OCI-LY3 (cell line): ENCODE data around the gene SERPINB8.

Experiments
- H2AFZ ChIP-seq: fragments of 200-600, 300-600 bp; shearing (Covaris generic); 2 replicates; pipeline ENCODE4 v1.6.0; 2014; ENCODE audit warnings: antibody characterized with exemption, low read depth, low read length
- H3K27ac ChIP-seq: fragments of 200-600, 300-600 bp; sonication (generic); 2 replicates; pipeline ENCODE4 v1.5.1; 2014; ENCODE audit warnings: mild to moderate bottlenecking, low read length, moderate library complexity, mixed read lengths
- H3K27me3 ChIP-seq: fragments of 200-600, 300-600 bp; sonication (generic); 2 replicates; pipeline ENCODE4 v1.6.1; 2014; ENCODE audit warnings: low read depth, low read length, mixed read lengths
- H3K36me3 ChIP-seq: fragments of 200-600, 300-600 bp; sonication (generic); replicated peaks from 2 replicates; pipeline ENCODE3; 2014; ENCODE audit warnings: low read depth, low read length, mixed read lengths
- H3K4me1 ChIP-seq: fragments of 300-600, 200-600 bp; sonication (generic); 2 replicates; pipeline ENCODE4 v1.6.1; 2014; ENCODE audit warnings: low read length, mixed read lengths
- H3K4me2 ChIP-seq: fragments of 200-600, 300-600 bp; sonication (generic); 2 replicates; pipeline ENCODE4 v1.6.1; 2014; ENCODE audit warnings: low read length, mixed read lengths
- H3K4me3 ChIP-seq: fragments of 300-600, 200-600 bp; sonication (generic); 2 replicates; pipeline ENCODE4 v1.5.1; 2014; ENCODE audit warnings: antibody characterized with exemption, mild to moderate bottlenecking, low read length, moderate library complexity
- H3K79me2 ChIP-seq: fragments of 300-600, 200-600 bp; shearing (Covaris generic); 2 replicates; pipeline ENCODE4 v1.6.1; 2014; ENCODE audit warnings: mild to moderate bottlenecking, low read length, mixed read lengths
- H3K9ac ChIP-seq: fragments of 300-600, 200-600 bp; shearing (Covaris generic); 2 replicates; pipeline ENCODE4 v1.6.0; 2014; ENCODE audit warnings: mild to moderate bottlenecking, low read length, moderate library complexity
- H3K9me3 ChIP-seq: fragments of 200-600, 300-600 bp; shearing (Covaris generic); 2 replicates; pipeline ENCODE4 v1.6.1; 2014; ENCODE audit warnings: low read length, mixed read lengths; ENCODE audit not compliant: insufficient read depth
- H4K20me1 ChIP-seq: fragments of 200-600, 300-600 bp; sonication (generic); 2 replicates; pipeline ENCODE4 v1.6.1; 2016; ENCODE audit warnings: low read length, mixed read lengths; ENCODE audit not compliant: insufficient read depth
- EZH2phosphoT487 ChIP-seq: fragments of 200-600 bp; shearing (Covaris generic); IDR thresholded peaks from 2 replicates; pipeline ENCODE4 v1.6.1; 2018; ENCODE audit warnings: antibody characterized with exemption, mixed run types, low read depth
- TF ChIP-seq, protein P1 (sequence below): fragments of 200-600, 300-600 bp; sonication (generic); IDR thresholded peaks from 2 replicates; pipeline ENCODE4 v1.5.1; 2014; ENCODE audit warnings: antibody characterized with exemption, low read length, low read depth

Gene SERPINB8

GRCh38 chr18:63981719-63982118, 11.8 kb downstream of the SERPINB8 start:
- Histone ChIP-seq H4K20me1 (no peaks in the 10 kb centered on the region), H3K79me2 (no peaks in the 10 kb centered on the region), H3K4me3 (no peak overlapping the region), H3K9ac (no peak overlapping the region), H3K27ac (no peak overlapping the region), H3K9me3 (no peaks in the 10 kb centered on the region), H3K4me2 (no peak overlapping the region), H3K4me1 (peaks cover 23% of the 10 kb centered on the region), H3K36me3 (no peaks in the 10 kb centered on the region), H2AFZ (no peak overlapping the region), H3K27me3 (no peaks in the 10 kb centered on the region)
- TF ChIP-seq, protein P1, sequence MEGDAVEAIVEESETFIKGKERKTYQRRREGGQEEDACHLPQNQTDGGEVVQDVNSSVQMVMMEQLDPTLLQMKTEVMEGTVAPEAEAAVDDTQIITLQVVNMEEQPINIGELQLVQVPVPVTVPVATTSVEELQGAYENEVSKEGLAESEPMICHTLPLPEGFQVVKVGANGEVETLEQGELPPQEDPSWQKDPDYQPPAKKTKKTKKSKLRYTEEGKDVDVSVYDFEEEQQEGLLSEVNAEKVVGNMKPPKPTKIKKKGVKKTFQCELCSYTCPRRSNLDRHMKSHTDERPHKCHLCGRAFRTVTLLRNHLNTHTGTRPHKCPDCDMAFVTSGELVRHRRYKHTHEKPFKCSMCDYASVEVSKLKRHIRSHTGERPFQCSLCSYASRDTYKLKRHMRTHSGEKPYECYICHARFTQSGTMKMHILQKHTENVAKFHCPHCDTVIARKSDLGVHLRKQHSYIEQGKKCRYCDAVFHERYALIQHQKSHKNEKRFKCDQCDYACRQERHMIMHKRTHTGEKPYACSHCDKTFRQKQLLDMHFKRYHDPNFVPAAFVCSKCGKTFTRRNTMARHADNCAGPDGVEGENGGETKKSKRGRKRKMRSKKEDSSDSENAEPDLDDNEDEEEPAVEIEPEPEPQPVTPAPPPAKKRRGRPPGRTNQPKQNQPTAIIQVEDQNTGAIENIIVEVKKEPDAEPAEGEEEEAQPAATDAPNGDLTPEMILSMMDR = no peak
- no peak for TF ChIP-seq EZH2phosphoT487

DNA sequence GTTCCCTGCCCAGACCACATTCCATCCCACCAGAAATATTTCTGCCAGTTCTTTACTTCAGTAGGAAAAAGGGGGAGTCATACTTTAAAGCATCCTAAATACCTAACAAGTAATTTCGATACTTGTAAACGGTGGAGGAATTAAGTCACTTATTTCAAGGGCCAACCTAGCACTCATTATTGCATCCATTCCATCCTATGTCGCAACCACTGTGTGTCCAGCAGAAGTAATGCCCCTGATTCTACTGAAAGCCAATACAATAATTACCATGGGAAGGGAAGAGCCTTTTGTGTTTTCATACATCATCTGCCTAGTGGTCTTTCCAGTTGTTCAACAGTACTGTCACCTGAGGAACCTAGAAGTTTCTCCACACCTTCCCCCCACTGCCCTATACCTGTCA, 12.5 kb downstream of the SERPINB8 start:
- TF ChIP-seq, protein P1 = no peak
- no peak for TF ChIP-seq EZH2phosphoT487
- Histone ChIP-seq H3K4me1 (peaks cover 16% of the 10 kb centered on the region), H4K20me1 (no peaks in the 10 kb centered on the region), H3K27me3 (no peaks in the 10 kb centered on the region), H3K9me3 (no peaks in the 10 kb centered on the region), H3K9ac (no peak overlapping the region), H3K27ac (no peak overlapping the region), H3K36me3 (peaks cover 3% of the 10 kb centered on the region), H3K4me2 (no peak overlapping the region), H3K4me3 (no peak overlapping the region), H2AFZ (no peak overlapping the region), H3K79me2 (no peaks in the 10 kb centered on the region)

- no peaks in the 10 kb centered on the region for H3K79me2 ChIP-seq
- no peaks in the 10 kb centered on the region for H4K20me1 ChIP-seq
- no peaks in the 10 kb centered on the region for H3K27me3 ChIP-seq
- no peaks in the 10 kb centered on the region for H3K4me1 ChIP-seq
- no peak overlapping the region for H2AFZ ChIP-seq
- H3K4me2 ChIP-seq = no peak overlapping the region
- no peak for TF ChIP-seq EZH2phosphoT487
- TF ChIP-seq, protein P1 = no peak
- no peak overlapping the region for H3K4me3 ChIP-seq
- no peak overlapping the region for H3K27ac ChIP-seq
- H3K9me3 ChIP-seq = no peaks in the 10 kb centered on the region
- H3K9ac ChIP-seq = no peak overlapping the region
- H3K36me3 ChIP-seq = peaks cover 3% of the 10 kb centered on the region
Measured at GRCh38 chr18:63986885-63987284, 17.0 kb downstream of the SERPINB8 start.

DNA sequence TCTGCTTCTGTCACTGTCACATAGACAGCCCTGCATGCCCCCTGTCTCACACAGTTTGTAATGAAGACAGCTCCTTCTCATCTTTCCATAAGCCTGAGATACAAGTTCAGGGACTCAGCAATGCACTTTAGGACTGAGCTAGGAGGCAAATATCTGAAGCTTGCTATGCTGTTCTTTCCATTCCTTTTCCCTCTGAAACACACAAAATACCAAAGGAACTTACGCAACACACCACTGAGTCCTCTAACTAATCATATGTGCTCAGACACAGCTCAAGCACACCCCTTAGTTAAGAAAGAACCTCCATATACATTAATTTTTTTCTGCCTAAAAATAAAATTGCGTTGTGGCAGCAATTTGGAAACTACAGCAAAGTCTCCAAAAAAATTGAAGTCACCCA, 17.9 kb downstream of the SERPINB8 start:
- H2AFZ ChIP-seq = no peak overlapping the region
- no peaks in the 10 kb centered on the region for H3K79me2 ChIP-seq
- TF ChIP-seq, protein P1 = no peak
- no peaks in the 10 kb centered on the region for H3K4me1 ChIP-seq
- no peak overlapping the region for H3K4me2 ChIP-seq
- H3K9ac ChIP-seq = no peak overlapping the region
- peaks cover 3% of the 10 kb centered on the region for H3K36me3 ChIP-seq
- H3K27ac ChIP-seq = no peak overlapping the region
- H4K20me1 ChIP-seq = no peaks in the 10 kb centered on the region
- no peaks in the 10 kb centered on the region for H3K27me3 ChIP-seq
- no peaks in the 10 kb centered on the region for H3K9me3 ChIP-seq
- H3K4me3 ChIP-seq = no peak overlapping the region
